Activated B cell treated with CpG ODN at 0.5 μM for 24 hours (primary cell): ENCODE results near the gene CADM1. TPM values are rescaled to one million over a fixed set of nuclear protein-coding genes. Genes with fewer than 3 reads are reported as not detected.

Source experiments
- ATAC-seq: fragments of 200-7000 bp; cut with Tn5 transposase; one replicate; pipeline ENCODE4 v1.10.0; 2021; ENCODE audit warnings: low read depth, mild to moderate bottlenecking, moderate library complexity
- CTCF ChIA-PET: fragments of 350-600 bp; sonication (Branson Sonifier 250); formaldehyde crosslinking; loops from one replicate; lab custom pipeline; 2021; ENCODE audit warnings: antibody characterized with exemption; lab: Charles Lee
- POLR2A ChIA-PET: fragments of 350-600 bp; sonication (Branson Sonifier 250); formaldehyde crosslinking; loops from one replicate; lab custom pipeline; 2021; ENCODE audit warnings: antibody characterized with exemption; lab: Charles Lee
- DNase-seq: peaks from one replicate; pipeline ENCODE4 v3.0.0; 2022
- H3K27ac Mint-ChIP-seq: one replicate; pipeline ENCODE4 v1.8.0; 2020; ENCODE audit warnings: mixed read lengths
- H3K27me3 Mint-ChIP-seq: one replicate; pipeline ENCODE4 v1.8.0; 2021; ENCODE audit warnings: mixed read lengths
- H3K36me3 Mint-ChIP-seq: one replicate; pipeline ENCODE4 v1.8.0; 2021; ENCODE audit warnings: low read depth, mixed read lengths
- H3K4me1 Mint-ChIP-seq: one replicate; pipeline ENCODE4 v1.8.0; 2021; ENCODE audit warnings: mixed read lengths
- H3K4me3 Mint-ChIP-seq: one replicate; pipeline ENCODE4 v1.8.0; 2020; ENCODE audit warnings: mild to moderate bottlenecking, mixed read lengths
- H3K9me3 Mint-ChIP-seq: one replicate; pipeline ENCODE4 v1.8.0; 2020; ENCODE audit warnings: mixed read lengths
- intact Hi-C: fragments of 100-400 bp; cut with micrococcal nuclease; formaldehyde crosslinking; loops from one replicate; pipeline ENCODE4 v1.15.1; 2024
- total RNA-seq: library from RNA; stranded (reverse); gene quantifications from 2 replicates; pipeline ENCODE4 v1.2.3, GENCODE V29; 2022
- TF ChIP-seq, protein P1 (sequence below): fragments of 200-600 bp; IDR thresholded peaks from one replicate; pipeline ENCODE4 v1.8.0; 2022; ENCODE audit warnings: antibody characterized with exemption, mild to moderate bottlenecking

Gene CADM1
- total RNA-seq, 1 donor from 2014 or later = 0.86 TPM

DNA sequence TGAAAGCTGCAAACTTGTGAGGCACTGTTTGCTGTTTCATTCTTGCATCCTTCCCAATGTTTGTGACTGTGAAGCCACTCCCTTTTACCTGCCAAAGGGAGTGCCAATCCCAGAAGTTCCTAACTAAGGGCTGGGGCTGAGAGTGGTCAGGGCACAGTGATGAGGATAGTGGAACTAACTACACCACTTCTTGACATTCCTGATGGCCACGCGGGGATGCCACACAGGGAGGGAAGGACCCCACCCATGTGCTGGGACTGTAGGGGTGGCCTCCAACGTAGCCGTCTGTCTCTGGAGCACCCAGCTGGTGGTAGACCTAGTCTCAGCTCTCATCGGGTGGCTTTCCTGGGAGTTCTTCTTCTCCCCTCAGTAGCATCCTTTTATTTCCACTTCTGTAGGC lies 335.5 kb downstream of the CADM1 start:
- intact Hi-C loops = no loop called here
- TF ChIP-seq, protein P1, sequence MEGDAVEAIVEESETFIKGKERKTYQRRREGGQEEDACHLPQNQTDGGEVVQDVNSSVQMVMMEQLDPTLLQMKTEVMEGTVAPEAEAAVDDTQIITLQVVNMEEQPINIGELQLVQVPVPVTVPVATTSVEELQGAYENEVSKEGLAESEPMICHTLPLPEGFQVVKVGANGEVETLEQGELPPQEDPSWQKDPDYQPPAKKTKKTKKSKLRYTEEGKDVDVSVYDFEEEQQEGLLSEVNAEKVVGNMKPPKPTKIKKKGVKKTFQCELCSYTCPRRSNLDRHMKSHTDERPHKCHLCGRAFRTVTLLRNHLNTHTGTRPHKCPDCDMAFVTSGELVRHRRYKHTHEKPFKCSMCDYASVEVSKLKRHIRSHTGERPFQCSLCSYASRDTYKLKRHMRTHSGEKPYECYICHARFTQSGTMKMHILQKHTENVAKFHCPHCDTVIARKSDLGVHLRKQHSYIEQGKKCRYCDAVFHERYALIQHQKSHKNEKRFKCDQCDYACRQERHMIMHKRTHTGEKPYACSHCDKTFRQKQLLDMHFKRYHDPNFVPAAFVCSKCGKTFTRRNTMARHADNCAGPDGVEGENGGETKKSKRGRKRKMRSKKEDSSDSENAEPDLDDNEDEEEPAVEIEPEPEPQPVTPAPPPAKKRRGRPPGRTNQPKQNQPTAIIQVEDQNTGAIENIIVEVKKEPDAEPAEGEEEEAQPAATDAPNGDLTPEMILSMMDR = no peak
- Mint-ChIP-seq H3K27ac (no peak overlapping the region), H3K4me1 (no peaks in the 10 kb centered on the region), H3K9me3 (no peaks in the 10 kb centered on the region), H3K36me3 (no peaks in the 10 kb centered on the region), H3K4me3 (no peak overlapping the region), H3K27me3 (peaks cover 3% of the 10 kb centered on the region)
- DNase-seq (no peak), ATAC-seq (no peak)
- POLR2A ChIA-PET = no interaction called here
- CTCF ChIA-PET = no interaction called here

DNA sequence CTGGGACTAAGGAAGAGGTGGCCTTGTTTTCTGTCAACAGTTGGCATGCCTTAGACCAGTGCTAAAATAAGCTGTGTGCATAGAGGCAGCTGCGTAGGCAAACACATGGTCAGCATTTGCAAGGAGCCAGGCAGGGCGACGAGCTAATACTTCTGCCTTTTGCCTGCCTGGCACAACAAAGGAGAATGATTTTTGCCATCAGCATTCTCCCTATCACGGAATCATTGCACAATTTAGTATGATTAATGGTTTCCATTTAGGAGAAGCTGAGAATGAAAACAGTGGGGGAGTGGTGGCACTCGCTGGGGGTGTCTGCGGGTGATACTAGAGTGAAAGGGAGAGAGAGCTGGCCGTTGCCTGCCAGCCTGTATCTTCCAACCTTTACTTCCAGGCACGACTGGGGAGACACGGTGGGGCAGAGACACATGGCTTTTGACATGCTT lies 336.0 kb downstream of the CADM1 start:
- H3K36me3 Mint-ChIP-seq = no peaks in the 10 kb centered on the region
- no peak overlapping the region for H3K4me3 Mint-ChIP-seq
- TF ChIP-seq, protein P1 = no peak
- ChIA-PET POLR2A (no interaction called here), CTCF (no interaction called here)
- no peak for ATAC-seq
- peaks cover 3% of the 10 kb centered on the region for H3K27me3 Mint-ChIP-seq
- no peaks in the 10 kb centered on the region for H3K4me1 Mint-ChIP-seq
- H3K27ac Mint-ChIP-seq = no peak overlapping the region
- no peak for DNase-seq
- intact Hi-C loops = no loop called here
- no peaks in the 10 kb centered on the region for H3K9me3 Mint-ChIP-seq

DNA sequence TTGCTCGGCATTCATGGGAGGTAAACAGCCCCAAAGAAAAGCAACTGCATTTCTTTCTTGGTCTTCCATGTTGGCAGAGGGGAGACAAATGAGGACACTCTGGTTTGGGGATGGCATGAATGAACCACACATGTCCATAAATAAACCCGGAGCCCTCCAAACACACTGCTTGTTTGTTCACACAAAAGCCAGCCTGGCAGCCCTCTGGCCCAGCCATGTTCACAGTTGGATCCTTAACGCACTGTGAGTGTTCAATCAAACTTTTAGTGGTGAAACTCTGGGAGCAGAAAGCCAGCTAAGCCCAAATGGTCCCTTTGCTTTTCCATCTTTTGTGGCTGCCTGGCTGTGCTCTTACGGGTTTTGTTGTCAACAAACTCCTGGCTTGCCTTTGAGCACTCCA lies 336.8 kb downstream of the CADM1 start:
- no peak for DNase-seq
- no peaks in the 10 kb centered on the region for H3K36me3 Mint-ChIP-seq
- H3K27me3 Mint-ChIP-seq = peaks cover 3% of the 10 kb centered on the region
- intact Hi-C loops = no loop called here
- H3K9me3 Mint-ChIP-seq = no peaks in the 10 kb centered on the region
- no peaks in the 10 kb centered on the region for H3K4me1 Mint-ChIP-seq
- TF ChIP-seq, protein P1 = no peak
- no peak for ATAC-seq
- ChIA-PET CTCF (no interaction called here), POLR2A (no interaction called here)
- H3K27ac Mint-ChIP-seq = no peak overlapping the region
- no peak overlapping the region for H3K4me3 Mint-ChIP-seq

DNA sequence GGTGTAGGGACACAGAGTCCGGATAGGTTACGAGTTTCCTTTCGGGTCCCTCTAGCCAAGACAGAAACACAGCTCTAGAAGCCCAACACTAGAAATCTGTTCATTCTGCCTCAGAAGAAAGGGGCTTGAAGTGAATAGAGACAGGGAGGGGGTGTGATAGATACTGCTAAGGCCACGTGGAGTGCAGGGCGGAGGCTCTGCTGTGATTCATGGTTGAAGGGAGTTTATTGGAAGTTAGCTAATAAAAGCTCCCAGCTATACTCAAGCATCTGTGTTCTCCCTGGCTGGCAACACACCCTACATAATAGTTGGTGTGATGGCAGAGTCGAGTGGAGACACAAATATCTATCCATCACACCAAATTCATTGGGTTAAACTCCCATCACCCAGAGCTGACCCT lies 337.4 kb downstream of the CADM1 start:
- TF ChIP-seq, protein P1 = no peak
- no peak overlapping the region for H3K27ac Mint-ChIP-seq
- ChIA-PET CTCF (no interaction called here), POLR2A (no interaction called here)
- DNase-seq (no peak), ATAC-seq (no peak)
- no peak overlapping the region for H3K4me3 Mint-ChIP-seq
- no peaks in the 10 kb centered on the region for H3K4me1 Mint-ChIP-seq
- H3K9me3 Mint-ChIP-seq = no peaks in the 10 kb centered on the region
- H3K27me3 Mint-ChIP-seq = peaks cover 3% of the 10 kb centered on the region
- intact Hi-C loops = no loop called here
- H3K36me3 Mint-ChIP-seq = no peaks in the 10 kb centered on the region

GRCh38 chr11:115164774-115165173 lies 339.4 kb downstream of the CADM1 start:
- no peak for ATAC-seq
- no peak for DNase-seq
- no peak overlapping the region for H3K4me3 Mint-ChIP-seq
- ChIA-PET POLR2A (no interaction called here), CTCF (no interaction called here)
- no peak overlapping the region for H3K27ac Mint-ChIP-seq
- intact Hi-C loops = no loop called here
- TF ChIP-seq, protein P1 = no peak
- H3K9me3 Mint-ChIP-seq = no peaks in the 10 kb centered on the region
- H3K36me3 Mint-ChIP-seq = no peaks in the 10 kb centered on the region
- no peaks in the 10 kb centered on the region for H3K4me1 Mint-ChIP-seq
- H3K27me3 Mint-ChIP-seq = peaks cover 3% of the 10 kb centered on the region
